Measurements from ENCODE around the gene RAB38. TPM values are rescaled to one million over a fixed set of nuclear protein-coding genes. Genes with fewer than 3 reads are reported as not detected.

Gene RAB38
- under 1 TPM; 0.69 to 0.72 TPM for total RNA-seq

GRCh38 chr11:88174709-88175568 lies at the start of gene RAB38:
TSS of gene RAB38 (minus strand) at chr11:88175443. CDS start at chr11:88175384, 59 bp downstream.
- Mint-ChIP-seq H3K27me3 (ENCODE audit: low read depth) (peaks cover 21% of the 10 kb centered on the region), H3K4me1 (ENCODE audit: low read depth) (peaks cover 31% of the 10 kb centered on the region), H3K36me3 (ENCODE audit: low read depth) (no peaks in the 10 kb centered on the region), H3K4me3 (peak within 1 kb of the TSS; percentile 72), H3K27ac (no peak within 1 kb of the TSS), H3K9me3 (no peaks in the 10 kb centered on the region)
- intact Hi-C loops (cut with micrococcal nuclease): loop anchor here (2.0 kb wide), 1 partner anchor 370 kb away; no protein-coding TSS in a partner anchor
- CTCF ChIA-PET: interaction anchor here (0.6 kb wide), 1 partner anchor 641 kb away, joined by 3 read pairs; no protein-coding TSS in a partner anchor
- peak; percentile 75 for DNase-seq

- Mint-ChIP-seq H3K4me1 (ENCODE audit: low read depth) (no peaks in the 10 kb centered on the region), H3K27me3 (ENCODE audit: low read depth) (no peaks in the 10 kb centered on the region), H3K36me3 (ENCODE audit: low read depth) (no peaks in the 10 kb centered on the region), H3K27ac (no peak overlapping the region), H3K4me3 (no peak overlapping the region), H3K9me3 (no peaks in the 10 kb centered on the region)
- CTCF ChIA-PET: no interaction called here
- intact Hi-C loops (cut with micrococcal nuclease): no loop called here
- no peak for DNase-seq
These were observed 38.2 kb upstream of the RAB38 start for GRCh38 chr11:88213406-88213805.

- no peak overlapping the region for H3K4me3 Mint-ChIP-seq
- intact Hi-C loops (cut with micrococcal nuclease): no loop called here
- no peaks in the 10 kb centered on the region for H3K4me1 Mint-ChIP-seq (ENCODE audit: low read depth)
- no peaks in the 10 kb centered on the region for H3K27me3 Mint-ChIP-seq (ENCODE audit: low read depth)
- CTCF ChIA-PET: no interaction called here
- no peak for DNase-seq
- no peaks in the 10 kb centered on the region for H3K9me3 Mint-ChIP-seq
- no peaks in the 10 kb centered on the region for H3K36me3 Mint-ChIP-seq (ENCODE audit: low read depth)
- H3K27ac Mint-ChIP-seq: no peak overlapping the region
These were observed 37.1 kb upstream of the RAB38 start for GRCh38 chr11:88212300-88212699.

GRCh38 chr11:88208745-88209144 lies 33.5 kb upstream of the RAB38 start:
- no peak overlapping the region for H3K27ac Mint-ChIP-seq
- no peaks in the 10 kb centered on the region for H3K9me3 Mint-ChIP-seq
- no peaks in the 10 kb centered on the region for H3K36me3 Mint-ChIP-seq (ENCODE audit: low read depth)
- no peaks in the 10 kb centered on the region for H3K27me3 Mint-ChIP-seq (ENCODE audit: low read depth)
- CTCF ChIA-PET: no interaction called here
- no peaks in the 10 kb centered on the region for H3K4me1 Mint-ChIP-seq (ENCODE audit: low read depth)
- H3K4me3 Mint-ChIP-seq: no peak overlapping the region
- intact Hi-C loops (cut with micrococcal nuclease): no loop called here
- no peak for DNase-seq

GRCh38 chr11:88206751-88207150 lies 31.5 kb upstream of the RAB38 start:
- Mint-ChIP-seq H3K36me3 (ENCODE audit: low read depth) (no peaks in the 10 kb centered on the region), H3K4me3 (no peak overlapping the region), H3K4me1 (ENCODE audit: low read depth) (no peaks in the 10 kb centered on the region), H3K27me3 (ENCODE audit: low read depth) (peaks cover 1% of the 10 kb centered on the region), H3K27ac (no peak overlapping the region), H3K9me3 (no peaks in the 10 kb centered on the region)
- DNase-seq: no peak
- CTCF ChIA-PET: no interaction called here
- intact Hi-C loops (cut with micrococcal nuclease): no loop called here

GRCh38 chr11:88204353-88204752 lies 29.1 kb upstream of the RAB38 start:
- Mint-ChIP-seq H3K27ac (no peak overlapping the region), H3K4me1 (ENCODE audit: low read depth) (no peaks in the 10 kb centered on the region), H3K9me3 (no peaks in the 10 kb centered on the region), H3K4me3 (no peak overlapping the region), H3K36me3 (ENCODE audit: low read depth) (no peaks in the 10 kb centered on the region), H3K27me3 (ENCODE audit: low read depth) (peaks cover 4% of the 10 kb centered on the region)
- CTCF ChIA-PET: no interaction called here
- no peak for DNase-seq
- intact Hi-C loops (cut with micrococcal nuclease): no loop called here

GRCh38 chr11:88203604-88204003 lies 28.4 kb upstream of the RAB38 start:
- CTCF ChIA-PET: no interaction called here
- intact Hi-C loops (cut with micrococcal nuclease): no loop called here
- Mint-ChIP-seq H3K36me3 (ENCODE audit: low read depth) (no peaks in the 10 kb centered on the region), H3K27ac (no peak overlapping the region), H3K9me3 (no peaks in the 10 kb centered on the region), H3K27me3 (ENCODE audit: low read depth) (peaks cover 7% of the 10 kb centered on the region), H3K4me1 (ENCODE audit: low read depth) (no peaks in the 10 kb centered on the region), H3K4me3 (no peak overlapping the region)
- DNase-seq: no peak

- Mint-ChIP-seq H3K4me1 (ENCODE audit: low read depth) (no peaks in the 10 kb centered on the region), H3K9me3 (peaks cover 2% of the 10 kb centered on the region), H3K27me3 (ENCODE audit: low read depth) (peaks cover 13% of the 10 kb centered on the region), H3K36me3 (ENCODE audit: low read depth) (peaks cover 2% of the 10 kb centered on the region), H3K4me3 (no peak overlapping the region), H3K27ac (no peak overlapping the region)
- CTCF ChIA-PET: no interaction called here
- intact Hi-C loops (cut with micrococcal nuclease): no loop called here
- DNase-seq: no peak
These were observed 27.3 kb upstream of the RAB38 start for GRCh38 chr11:88202498-88202897.

GRCh38 chr11:88196393-88196792 lies 21.1 kb upstream of the RAB38 start:
- H3K36me3 Mint-ChIP-seq (ENCODE audit: low read depth): peaks cover 11% of the 10 kb centered on the region
- CTCF ChIA-PET: no interaction called here
- peaks cover 33% of the 10 kb centered on the region for H3K27me3 Mint-ChIP-seq (ENCODE audit: low read depth)
- no peak for DNase-seq
- no peak overlapping the region for H3K27ac Mint-ChIP-seq
- H3K4me3 Mint-ChIP-seq: no peak overlapping the region
- no peaks in the 10 kb centered on the region for H3K4me1 Mint-ChIP-seq (ENCODE audit: low read depth)
- peaks cover 19% of the 10 kb centered on the region for H3K9me3 Mint-ChIP-seq
- intact Hi-C loops (cut with micrococcal nuclease): no loop called here

- Mint-ChIP-seq H3K4me3 (no peak overlapping the region), H3K9me3 (peaks cover 19% of the 10 kb centered on the region), H3K27me3 (ENCODE audit: low read depth) (peaks cover 33% of the 10 kb centered on the region), H3K4me1 (ENCODE audit: low read depth) (no peaks in the 10 kb centered on the region), H3K36me3 (ENCODE audit: low read depth) (peaks cover 11% of the 10 kb centered on the region), H3K27ac (no peak overlapping the region)
- no peak for DNase-seq
- intact Hi-C loops (cut with micrococcal nuclease): no loop called here
- CTCF ChIA-PET: no interaction called here
These were observed 20.7 kb upstream of the RAB38 start for GRCh38 chr11:88195908-88196307.

GRCh38 chr11:88194990-88195389 lies 19.7 kb upstream of the RAB38 start:
- Mint-ChIP-seq H3K9me3 (peaks cover 19% of the 10 kb centered on the region), H3K36me3 (ENCODE audit: low read depth) (peaks cover 11% of the 10 kb centered on the region), H3K4me1 (ENCODE audit: low read depth) (no peaks in the 10 kb centered on the region), H3K4me3 (no peak overlapping the region), H3K27ac (no peak overlapping the region), H3K27me3 (ENCODE audit: low read depth) (peaks cover 33% of the 10 kb centered on the region)
- CTCF ChIA-PET: no interaction called here
- no peak for DNase-seq
- intact Hi-C loops (cut with micrococcal nuclease): no loop called here

- DNase-seq: no peak
- peaks cover 19% of the 10 kb centered on the region for H3K9me3 Mint-ChIP-seq
- H3K36me3 Mint-ChIP-seq (ENCODE audit: low read depth): peaks cover 11% of the 10 kb centered on the region
- H3K4me1 Mint-ChIP-seq (ENCODE audit: low read depth): no peaks in the 10 kb centered on the region
- CTCF ChIA-PET: interaction anchor here (0.5 to 1.1 kb wide), 2 partner anchors 89 to 1212 kb away, joined by 3 to 6 read pairs; no protein-coding TSS in a partner anchor
- H3K27me3 Mint-ChIP-seq (ENCODE audit: low read depth): peaks cover 27% of the 10 kb centered on the region
- H3K4me3 Mint-ChIP-seq: no peak overlapping the region
- intact Hi-C loops (cut with micrococcal nuclease): no loop called here
- H3K27ac Mint-ChIP-seq: no peak overlapping the region
These were observed 18.0 kb upstream of the RAB38 start for GRCh38 chr11:88193278-88193677.

GRCh38 chr11:88188932-88189253 lies 13.7 kb upstream of the RAB38 start:
- CTCF ChIA-PET: no interaction called here
- no peak for DNase-seq

More at GRCh38 chr11:88188932-88189253, 13.7 kb upstream of the RAB38 start:
- H3K4me3 Mint-ChIP-seq: no peak overlapping the region
- no peak overlapping the region for H3K27ac Mint-ChIP-seq
- intact Hi-C loops (cut with micrococcal nuclease): no loop called here
- H3K36me3 Mint-ChIP-seq (ENCODE audit: low read depth): no peaks in the 10 kb centered on the region
- H3K4me1 Mint-ChIP-seq (ENCODE audit: low read depth): no peaks in the 10 kb centered on the region
- H3K27me3 Mint-ChIP-seq (ENCODE audit: low read depth): peaks cover 2% of the 10 kb centered on the region
- H3K9me3 Mint-ChIP-seq: no peaks in the 10 kb centered on the region

All from activated naive CD4-positive, alpha-beta T cell treated with anti-CD3 and anti-CD28 coated beads for 36 hours (primary cell).